Upper lobe of left lung (tissue), 6 donors: Measurements from ENCODE around the gene MAML2. TPM values are rescaled to one million over a fixed set of nuclear protein-coding genes. Genes with fewer than 3 reads are reported as not detected.

Source experiments
- ATAC-seq, 2 donors: fragments of 200-7000 bp; cut with Tn5 transposase; one replicate each; pipeline ENCODE4 v1.9.1; 2022; ENCODE audit warnings: mild to moderate bottlenecking in 2 of 2, moderate library complexity in 2 of 2; ENCODE audit not compliant: low FRiP score in 2 of 2
- DNase-seq, 2 donors: peaks; one replicate each; pipeline ENCODE4 v3.0.0-alpha.2; 2019 to 2020
- H3K27ac ChIP-seq, 4 donors: fragments of 200-600 bp; sonication (generic); one replicate each; pipeline ENCODE4 v1.5.1; 2016 to 2019
- H3K27me3 ChIP-seq, 4 donors: fragments of 200-600 bp; sonication (generic); one replicate each; pipeline ENCODE4 v1.5.1; 2017 to 2019
- H3K36me3 ChIP-seq, 4 donors: fragments of 200-600 bp; sonication (generic); one replicate each; pipeline ENCODE4 v1.5.1; 2016 to 2019
- H3K4me1 ChIP-seq, 4 donors: fragments of 200-600 bp; sonication (generic); one replicate each; pipeline ENCODE4 v1.5.1; 2018 to 2019
- H3K4me3 ChIP-seq, 4 donors: fragments of 200-600 bp; sonication (generic); one replicate each; pipeline ENCODE4 v1.5.1; 2017 to 2019; ENCODE audit warnings: mild to moderate bottlenecking in 2 of 4, moderate library complexity in 1 of 4
- H3K9me3 ChIP-seq, 4 donors: fragments of 200-600 bp; sonication (generic); one replicate each; pipeline ENCODE4 v1.5.1; 2018 to 2019
- CTCF ChIP-seq, 6 experiments: fragments of 450-650 bp in 4 of 6; fragments of 200-600 bp in 2 of 6; sonication (generic) in 2 of 6; IDR thresholded peaks; one replicate each; pipeline ENCODE4 v1.5.1; 2016 to 2019; ENCODE audit warnings: antibody characterized with exemption in 6 of 6
- EP300 ChIP-seq, 4 donors: sonication (generic); formaldehyde crosslinking; IDR thresholded peaks; one replicate each; pipeline ENCODE4 v1.5.1; 2017; ENCODE audit warnings: antibody characterized with exemption in 4 of 4, control low read depth in 2 of 4
- POLR2A ChIP-seq, 4 donors: fragments of 450-650 bp; IDR thresholded peaks; one replicate each; pipeline ENCODE4 v1.5.1; 2016 to 2017; ENCODE audit warnings: antibody characterized with exemption in 4 of 4, mild to moderate bottlenecking in 2 of 4
- POLR2AphosphoS5 ChIP-seq, 2 donors: sonication (generic); formaldehyde crosslinking; IDR thresholded peaks; one replicate each; pipeline ENCODE4 v1.5.1; 2017; ENCODE audit warnings: antibody characterized with exemption in 2 of 2
- WGBS, 2 donors: methylation state at CpG; one replicate each; pipeline ENCODE4 v1.1.5; 2017 to 2018; 5-methylcytosine and 5-hydroxymethylcytosine counted together
- total RNA-seq, 6 donors: library from RNA; depleted of rRNA in 4 of 6; stranded (reverse); fragments of >200 nt in 4 of 6; gene quantifications; one replicate each; pipeline versions ENCODE4 v1.1.0 to v1.2.1, GENCODE V29; 2016 to 2021
- donor health status: DM: no; HTN: no; CAD: no; lungs with moderate emphysema.
- donor health status: DM: no; HTN: yes; CAD: no; lungs with severe emphysema.

Gene MAML2
- total RNA-seq, 6 donors from 2014 or later, result 19.5 to 36.6 (median 26.3) TPM

- TF ChIP-seq POLR2A (IDR thresholded peaks at IDR 0.05) (no peak), EP300 (IDR thresholded peaks at IDR 0.05) (no peak), CTCF (IDR thresholded peaks at IDR 0.05) (no peak), POLR2AphosphoS5 (IDR thresholded peaks at IDR 0.05) (no peak)
- H3K27me3 ChIP-seq, result no peaks in the 10 kb centered on the region
- H3K27ac ChIP-seq, result no peak overlapping the region
- H3K9me3 ChIP-seq, result no peaks in the 10 kb centered on the region
- ATAC-seq (no peak), DNase-seq (no peak)
- no peak overlapping the region for H3K4me3 ChIP-seq
- no peaks in the 10 kb centered on the region for H3K36me3 ChIP-seq
- WGBS, 2 donors, result 84 to 86% methylated on average over 6 of the region's 6 CpGs
- H3K4me1 ChIP-seq, result peaks cover 5 to 17% (median 8%) of the 10 kb centered on the region in 4 donors
Measured at GRCh38 chr11:96036863-96037262, 306.1 kb downstream of the MAML2 start.

GRCh38 chr11:96035740-96036078 is 307.3 kb downstream of the MAML2 start:
- TF ChIP-seq POLR2AphosphoS5 (IDR thresholded peaks at IDR 0.05), result no peak
- no peak for TF ChIP-seq POLR2A (IDR thresholded peaks at IDR 0.05)
- no peak for TF ChIP-seq CTCF (IDR thresholded peaks at IDR 0.05)
- TF ChIP-seq EP300 (IDR thresholded peaks at IDR 0.05), result no peak
- Histone ChIP-seq H3K4me1 (peaks cover 5 to 17% (median 8%) of the 10 kb centered on the region in 4 donors), H3K36me3 (no peaks in the 10 kb centered on the region), H3K9me3 (no peaks in the 10 kb centered on the region), H3K27me3 (no peaks in the 10 kb centered on the region), H3K4me3 (no peak overlapping the region), H3K27ac (peak overlapping the region in 1 of 4 donors; percentile 16)
- 49 to 54% methylated on average over 3 of the region's 3 CpGs for WGBS, 2 donors
- DNase-seq, result no peak
- peak in 1 of 2 donors; percentile 59 for ATAC-seq

GRCh38 chr11:96035031-96035739 is 307.8 kb downstream of the MAML2 start:
- peak in 1 of 2 donors; percentile 59 for ATAC-seq

GRCh38 chr11:96033599-96033998 is 309.4 kb downstream of the MAML2 start:
- Histone ChIP-seq H3K9me3 (no peaks in the 10 kb centered on the region), H3K27ac (peak overlapping the region in 2 of 4 donors; percentile 1 to 58), H3K36me3 (no peaks in the 10 kb centered on the region), H3K27me3 (no peaks in the 10 kb centered on the region), H3K4me1 (peaks cover 5 to 17% (median 8%) of the 10 kb centered on the region in 4 donors), H3K4me3 (no peak overlapping the region)
- TF ChIP-seq CTCF (IDR thresholded peaks at IDR 0.05) (no peak), POLR2AphosphoS5 (IDR thresholded peaks at IDR 0.05) (no peak), POLR2A (IDR thresholded peaks at IDR 0.05) (no peak), EP300 (IDR thresholded peaks at IDR 0.05) (no peak)
- DNase-seq, result no peak
- ATAC-seq, result peak in 1 of 2 donors; percentile 40
- 73 to 87% methylated on average over 4 of the region's 4 CpGs for WGBS, 2 donors

More at GRCh38 chr11:96035031-96035739, 307.8 kb downstream of the MAML2 start:
- H3K27me3 ChIP-seq, result no peaks in the 10 kb centered on the region
- no peak for DNase-seq
- no peak for TF ChIP-seq POLR2AphosphoS5 (IDR thresholded peaks at IDR 0.05)
- H3K4me1 ChIP-seq, result peaks cover 5 to 17% (median 8%) of the 10 kb centered on the region in 4 donors
- WGBS, 2 donors, result 71 to 88% methylated on average over 5 of the region's 5 CpGs
- H3K27ac ChIP-seq, result peak overlapping the region in 2 of 4 donors; percentile 16 to 40
- no peaks in the 10 kb centered on the region for H3K9me3 ChIP-seq
- no peak overlapping the region for H3K4me3 ChIP-seq
- H3K36me3 ChIP-seq, result no peaks in the 10 kb centered on the region

- no peaks in the 10 kb centered on the region for H3K36me3 ChIP-seq
- H3K27me3 ChIP-seq, result no peaks in the 10 kb centered on the region
- H3K9me3 ChIP-seq, result no peaks in the 10 kb centered on the region
- DNase-seq, result no peak
- H3K4me3 ChIP-seq, result no peak overlapping the region
- TF ChIP-seq EP300 (IDR thresholded peaks at IDR 0.05), result no peak
- no peak for TF ChIP-seq POLR2A (IDR thresholded peaks at IDR 0.05)
- no peak for TF ChIP-seq POLR2AphosphoS5 (IDR thresholded peaks at IDR 0.05)
- TF ChIP-seq CTCF (IDR thresholded peaks at IDR 0.05), result no peak
- H3K27ac ChIP-seq, result peak overlapping the region in 1 of 4 donors; percentile 58
- no peak for ATAC-seq
- peaks cover 5 to 16% (median 8%) of the 10 kb centered on the region in 4 donors for H3K4me1 ChIP-seq
Measured at GRCh38 chr11:96033095-96033494, 309.9 kb downstream of the MAML2 start.
